Activated CD4-positive, alpha-beta T cell treated with anti-CD3 and anti-CD28 coated beads for 48 hours (primary cell): ENCODE measurements around the gene BECN2.

ENCODE experiments used
- DNase-seq: peaks from one replicate; pipeline ENCODE4 v3.0.0-alpha.2; 2020

The BECN2 gene, protein sequence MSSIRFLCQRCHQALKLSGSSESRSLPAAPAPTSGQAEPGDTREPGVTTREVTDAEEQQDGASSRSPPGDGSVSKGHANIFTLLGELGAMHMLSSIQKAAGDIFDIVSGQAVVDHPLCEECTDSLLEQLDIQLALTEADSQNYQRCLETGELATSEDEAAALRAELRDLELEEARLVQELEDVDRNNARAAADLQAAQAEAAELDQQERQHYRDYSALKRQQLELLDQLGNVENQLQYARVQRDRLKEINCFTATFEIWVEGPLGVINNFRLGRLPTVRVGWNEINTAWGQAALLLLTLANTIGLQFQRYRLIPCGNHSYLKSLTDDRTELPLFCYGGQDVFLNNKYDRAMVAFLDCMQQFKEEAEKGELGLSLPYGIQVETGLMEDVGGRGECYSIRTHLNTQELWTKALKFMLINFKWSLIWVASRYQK

GRCh38 chr1:241957692-241958494, at the start of gene BECN2:
BECN2 (plus strand) TSS chr1:241957767; CDS start chr1:241957767, 0 bp downstream.
- DNase-seq: no peak

DNA sequence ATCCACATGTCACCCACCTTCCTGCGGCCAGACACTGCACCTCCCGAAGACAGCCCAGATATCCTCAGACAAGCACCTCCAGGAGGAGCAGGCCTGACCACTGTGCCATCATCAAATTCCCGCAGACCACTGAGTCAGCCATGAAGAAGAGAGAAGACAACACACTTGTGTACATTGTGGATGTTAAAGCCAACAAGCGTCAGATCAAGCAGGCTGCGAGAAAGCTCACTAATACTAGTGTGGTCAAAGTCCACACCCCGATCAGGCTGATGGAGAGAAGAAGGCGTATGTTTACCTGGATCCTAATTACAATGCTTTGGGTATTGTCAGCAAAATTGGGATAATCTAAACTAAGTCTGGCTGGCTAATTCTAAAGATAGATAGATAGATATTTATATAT, 41.4 kb upstream of the BECN2 start:
- DNase-seq: no peak

DNA sequence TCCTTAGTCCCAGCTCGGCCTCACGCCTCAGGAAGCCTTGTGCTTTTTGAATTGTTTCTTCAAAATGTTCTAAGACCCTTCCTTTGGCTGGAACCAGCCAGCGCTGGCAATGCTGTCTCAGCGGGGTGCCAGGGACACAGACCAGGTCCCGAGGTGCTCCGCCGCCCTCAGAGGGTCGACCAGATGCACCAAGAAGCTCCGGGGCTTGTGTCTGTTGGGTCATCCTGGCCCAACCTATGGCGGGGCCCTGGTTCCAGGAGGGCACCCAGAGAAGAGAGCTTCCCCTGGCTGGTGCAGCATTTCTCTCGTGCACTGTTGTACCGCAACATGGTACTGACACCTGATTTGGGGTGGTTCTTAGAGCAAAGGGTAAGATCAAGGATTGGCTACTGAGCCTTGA, 40.1 kb upstream of the BECN2 start:
- DNase-seq: no peak

DNA sequence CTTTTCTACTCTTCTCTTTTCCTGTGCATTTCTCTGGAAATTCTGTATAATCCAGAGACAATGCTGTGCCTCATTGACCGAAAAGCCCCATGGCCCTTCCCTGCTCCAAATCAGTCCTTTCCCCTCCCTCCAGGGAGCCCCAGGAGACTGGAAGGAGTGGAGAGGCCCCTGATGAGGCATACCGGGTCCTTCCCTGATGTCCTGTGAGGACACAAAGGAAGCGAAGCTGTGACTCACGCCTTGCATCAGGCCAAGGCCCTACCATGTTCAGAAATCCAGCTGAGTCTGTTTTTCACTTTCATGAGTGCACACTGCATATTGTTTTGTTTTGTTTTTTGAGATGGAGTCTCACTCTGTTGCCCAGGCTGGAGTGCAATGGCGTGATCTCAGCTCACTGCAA, 38.7 kb upstream of the BECN2 start:
- no peak for DNase-seq

DNA sequence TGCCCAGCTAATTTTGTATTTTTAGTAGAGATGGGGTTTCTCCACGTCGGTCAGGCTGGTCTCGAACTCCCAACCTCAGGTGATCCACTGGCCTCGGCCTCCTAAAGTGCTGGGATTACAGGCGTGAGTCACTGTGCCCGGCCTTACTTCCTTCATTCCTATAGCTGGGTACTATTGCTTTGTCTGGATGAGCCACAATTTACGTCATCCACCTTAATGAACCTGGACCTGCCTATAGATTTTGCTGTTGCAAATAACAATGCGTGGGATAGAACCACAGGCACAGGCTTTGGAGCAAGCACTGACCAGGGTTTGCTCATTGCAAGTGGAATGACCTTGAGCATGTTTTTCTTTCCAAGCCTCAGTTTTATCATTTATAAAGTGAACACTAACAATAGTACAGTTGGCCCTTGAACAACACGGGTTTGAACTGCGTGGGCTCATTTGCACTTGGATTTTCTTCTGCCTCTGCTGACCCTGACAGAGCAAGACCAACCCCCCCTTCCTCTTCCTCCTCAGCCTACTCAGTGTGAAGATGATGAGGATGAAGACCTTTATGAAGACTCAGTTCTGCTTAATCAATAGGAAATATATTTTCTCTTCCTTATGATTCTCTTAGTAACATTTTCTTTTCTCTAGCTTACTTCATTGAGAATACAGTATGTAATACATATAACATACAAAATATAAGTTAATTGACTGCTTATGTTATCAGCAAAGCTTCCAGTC, 33.3 kb upstream of the BECN2 start:
- no peak for DNase-seq

DNA sequence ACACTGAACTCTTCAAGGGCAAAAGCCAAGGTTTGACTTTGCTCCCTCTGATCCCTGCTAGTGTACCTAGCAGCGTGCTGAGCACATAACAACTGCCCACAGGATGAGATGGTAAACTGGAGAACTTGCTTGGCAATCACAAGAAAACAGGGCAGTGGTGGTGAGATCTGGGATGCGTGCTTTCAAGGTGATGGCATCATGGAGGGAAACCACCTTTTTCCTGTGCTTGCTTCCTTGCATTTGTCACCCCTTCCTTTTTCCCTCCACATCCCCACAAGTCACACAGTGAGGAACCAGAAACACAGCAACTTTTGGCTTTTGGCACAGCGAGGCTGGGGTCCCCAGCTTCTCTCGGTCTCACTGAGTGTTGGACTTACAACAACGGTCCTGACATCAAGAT, 31.4 kb upstream of the BECN2 start:
- DNase-seq: no peak

- no peak for DNase-seq
These were observed 30.2 kb upstream of the BECN2 start for GRCh38 chr1:241927321-241927720.

GRCh38 chr1:241932845-241933244, 24.7 kb upstream of the BECN2 start:
- DNase-seq: no peak

- no peak for DNase-seq
These were observed 23.2 kb upstream of the BECN2 start for GRCh38 chr1:241934201-241934848.

- no peak for DNase-seq
These were observed 22.7 kb upstream of the BECN2 start for GRCh38 chr1:241934866-241935265.

DNA sequence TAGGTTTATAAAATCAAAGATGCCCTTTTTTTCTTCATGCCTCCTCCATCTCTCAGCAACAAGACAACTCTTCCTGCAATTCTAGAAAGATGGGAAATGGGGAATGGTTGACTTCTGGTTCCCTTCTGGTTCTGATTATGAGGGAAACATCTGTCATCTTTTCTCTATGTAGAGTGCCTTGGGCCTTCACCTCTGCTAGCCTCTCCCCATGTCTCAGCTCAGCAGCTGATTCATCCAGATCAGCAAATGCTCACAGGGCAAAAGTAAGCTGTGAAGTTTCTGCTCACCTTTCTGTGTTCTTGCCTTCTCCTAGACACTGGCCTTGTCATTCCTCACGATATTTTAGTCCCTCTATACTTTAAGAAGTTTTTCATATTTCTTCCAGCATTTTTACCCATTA, 17.8 kb upstream of the BECN2 start:
- DNase-seq: no peak

DNA sequence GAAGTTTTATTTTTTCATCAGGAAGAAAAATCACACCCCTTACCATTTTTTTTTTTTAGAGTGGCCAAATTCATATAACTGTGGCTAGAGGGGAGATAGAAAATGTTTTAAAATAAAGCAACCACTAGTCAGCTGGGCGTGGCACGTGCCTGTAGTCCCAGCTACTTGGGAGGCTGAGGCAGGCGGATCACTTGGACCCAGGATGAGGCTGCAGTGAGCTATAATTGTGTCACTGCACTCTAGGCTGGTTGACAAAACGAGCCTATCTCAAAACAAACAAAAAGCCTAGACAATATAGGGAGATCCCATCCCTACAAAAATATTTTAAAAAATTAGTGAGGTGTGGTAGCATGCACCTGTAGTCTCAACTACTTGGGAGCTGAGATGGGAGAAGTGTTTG, 14.8 kb upstream of the BECN2 start:
- DNase-seq: no peak

GRCh38 chr1:241944300-241944699, 13.3 kb upstream of the BECN2 start:
- no peak for DNase-seq

DNA sequence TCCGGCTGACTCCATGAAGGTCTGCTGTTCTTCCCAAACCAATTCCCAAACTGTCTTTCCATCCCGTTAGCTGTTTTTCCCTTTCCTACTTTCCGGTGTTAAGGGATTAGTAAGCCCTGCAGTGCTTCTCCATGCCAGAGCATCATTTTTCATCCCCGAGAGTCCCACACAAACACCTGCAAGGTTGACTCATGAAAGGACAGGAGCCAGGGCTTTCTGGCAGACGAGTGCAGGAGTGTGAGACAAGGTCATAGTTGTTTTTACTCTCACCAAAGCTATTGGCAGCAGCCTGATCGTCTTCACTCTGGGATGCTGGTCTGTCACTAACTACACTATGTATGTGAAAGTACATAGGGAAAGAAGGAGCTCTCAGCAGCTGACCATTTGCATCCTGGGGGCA, 10.2 kb upstream of the BECN2 start:
- no peak for DNase-seq

- DNase-seq: no peak
These were observed 7.2 kb upstream of the BECN2 start for GRCh38 chr1:241950390-241950789.

DNA sequence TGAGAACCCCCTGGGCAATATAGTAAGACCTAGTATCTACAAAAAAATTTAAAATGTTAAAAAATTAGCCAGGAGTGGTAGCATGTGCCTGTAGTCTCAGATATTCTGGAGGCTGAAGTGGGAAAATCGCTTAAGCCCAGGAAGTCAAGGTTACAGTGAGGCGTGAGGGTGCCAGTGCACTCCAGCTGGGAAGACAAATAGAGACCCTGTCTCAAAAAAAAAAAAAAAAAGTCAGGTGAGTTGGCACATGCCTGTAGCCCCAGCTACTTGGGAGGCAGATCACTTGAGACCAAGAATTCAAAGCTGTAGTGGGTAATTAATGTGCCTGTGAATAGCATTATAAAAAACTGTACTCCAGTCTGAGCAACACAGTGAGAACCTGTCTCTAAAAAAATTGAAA, 4.6 kb downstream of the BECN2 start:
- no peak for DNase-seq

DNA sequence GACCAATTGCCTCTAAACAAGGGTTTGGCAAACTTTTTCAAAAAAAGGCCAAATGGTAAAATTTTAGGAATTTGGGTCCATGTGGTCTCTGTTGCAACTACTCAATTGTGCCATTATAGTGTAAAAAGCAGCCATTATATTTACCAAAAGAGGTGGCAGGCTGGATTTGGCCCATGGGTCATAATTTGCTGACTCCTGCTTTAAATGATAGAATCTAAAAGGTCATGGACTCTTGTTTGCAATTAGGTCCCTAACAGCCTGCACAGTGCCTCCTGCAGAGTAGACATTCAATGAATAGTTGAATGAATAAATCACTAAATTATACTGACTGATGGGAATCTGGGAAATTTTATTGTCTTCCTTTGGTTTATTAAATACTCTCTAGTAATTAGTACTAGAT, 6.2 kb downstream of the BECN2 start:
- no peak for DNase-seq

- no peak for DNase-seq
These were observed 7.1 kb downstream of the BECN2 start for GRCh38 chr1:241964550-241965282.

GRCh38 chr1:241968611-241969010, 11.0 kb downstream of the BECN2 start:
- no peak for DNase-seq

DNA sequence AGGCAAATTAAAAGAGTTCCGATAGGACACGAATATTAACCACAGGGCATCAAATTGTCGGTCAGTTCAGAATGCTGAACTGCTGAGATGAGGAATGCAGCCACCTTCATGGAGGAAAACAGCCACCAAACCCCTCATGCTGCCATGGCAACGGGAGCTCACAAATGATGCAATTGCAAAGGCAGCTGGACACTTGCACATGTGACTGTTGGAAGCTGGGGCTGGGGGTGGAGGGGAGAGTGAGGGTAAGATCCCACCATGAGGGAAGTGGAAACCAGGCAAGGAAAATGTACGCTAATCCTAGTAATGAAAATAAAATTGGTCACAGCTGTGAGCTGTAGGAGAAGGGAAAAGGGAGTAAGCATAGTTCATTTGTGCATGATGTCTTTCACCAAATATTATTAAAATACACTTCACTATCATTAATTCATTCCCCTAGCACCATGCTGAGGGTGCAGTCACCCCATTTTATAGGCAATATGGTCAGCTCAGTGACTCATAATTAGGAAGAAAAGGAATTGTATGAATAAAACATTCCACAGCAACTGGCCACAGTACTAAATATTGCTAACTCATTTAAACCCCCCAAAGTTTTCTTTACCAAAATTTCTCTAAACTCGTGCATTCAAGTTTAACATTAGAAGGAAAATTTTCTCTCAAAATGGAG, 15.3 kb downstream of the BECN2 start:
- no peak for DNase-seq

DNA sequence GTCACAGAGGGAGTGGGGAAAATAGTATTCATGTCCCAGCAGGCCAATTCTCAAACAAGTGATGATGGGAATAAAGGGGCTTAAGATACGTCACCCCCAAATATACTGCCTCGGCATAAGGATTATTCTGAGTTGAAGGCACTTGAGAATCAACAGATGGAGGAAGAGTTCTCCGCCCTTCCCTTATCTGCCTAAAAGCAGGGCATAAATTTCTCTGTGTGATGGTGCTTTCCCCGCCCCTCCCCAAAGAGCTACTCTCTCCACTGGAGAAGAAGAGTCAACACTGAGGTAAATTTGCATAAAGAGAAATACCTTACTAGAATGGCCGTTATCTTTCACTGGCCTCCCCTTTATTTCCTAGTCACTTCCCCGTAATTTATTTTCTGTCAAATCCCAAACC, 18.7 kb downstream of the BECN2 start:
- no peak for DNase-seq

GRCh38 chr1:241979071-241979470, 21.5 kb downstream of the BECN2 start:
- DNase-seq: no peak
